ENCODE data around the gene AAK1. TPM values are rescaled to one million over a fixed set of nuclear protein-coding genes. Genes with fewer than 3 reads are reported as not detected.

AAK1 gene
- total RNA-seq, 1 donor from 2014 or later: 20.8 TPM

DNA sequence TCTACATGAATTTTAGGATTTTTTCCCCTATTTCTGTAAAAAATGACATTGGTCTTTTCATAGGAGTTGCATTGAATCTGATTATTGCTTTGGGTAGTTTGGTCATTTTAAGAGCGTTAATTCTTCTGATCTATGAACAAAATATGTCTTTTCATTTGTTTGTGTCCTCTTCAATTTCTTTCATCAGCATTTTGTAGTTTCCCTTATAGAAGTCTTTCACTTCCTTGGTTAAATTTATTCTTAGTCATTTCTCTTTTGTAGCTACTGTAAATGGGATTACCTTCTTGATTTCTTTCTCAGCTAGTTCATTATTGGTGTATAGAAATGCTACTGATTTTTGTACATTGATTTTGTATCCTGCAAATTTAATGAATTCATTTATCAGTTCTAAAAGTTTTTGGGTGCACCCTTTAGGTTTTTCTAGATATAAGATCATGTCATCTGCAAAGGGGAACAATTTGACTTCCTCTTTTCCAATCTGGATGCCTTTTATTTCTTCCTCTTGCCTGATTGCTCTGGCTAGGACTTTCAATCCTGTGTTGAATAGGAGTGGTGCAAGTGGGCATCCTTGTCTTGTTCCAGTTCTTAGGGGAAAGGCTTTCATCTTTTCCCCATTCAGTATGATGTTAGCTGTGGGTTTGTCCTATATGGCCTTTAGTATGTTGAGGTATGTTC is 36.6 kb upstream of the AAK1 start:
- Mint-ChIP-seq H3K36me3 (no peaks in the 10 kb centered on the region), H3K27me3 (ENCODE audit: insufficient read depth, low read depth) (peaks cover 4% of the 10 kb centered on the region), H3K9me3 (no peaks in the 10 kb centered on the region), H3K27ac (no peak overlapping the region), H3K4me1 (peaks cover 4% of the 10 kb centered on the region), H3K4me3 (no peak overlapping the region)
- H3K79me2 ChIP-seq (ENCODE audit: low read depth): no peaks in the 10 kb centered on the region
- H3K27ac ChIP-seq: no peak overlapping the region
- no peaks in the 10 kb centered on the region for H3F3A ChIP-seq (ENCODE audit: low read depth)
- no peaks in the 10 kb centered on the region for H3K27me3 ChIP-seq
- H3K36me3 ChIP-seq: no peaks in the 10 kb centered on the region
- H2AFZ ChIP-seq (replicated peaks): no peak overlapping the region
- H4K20me1 ChIP-seq (ENCODE audit: low read depth): no peaks in the 10 kb centered on the region
- no peak overlapping the region for H3K4me2 ChIP-seq
- TF ChIP-seq EZH2phosphoT487 (IDR thresholded peaks at IDR 0.05): no peak
- no peak for TF ChIP-seq EZH2 (IDR thresholded peaks at IDR 0.05)
- TF ChIP-seq, protein P1, sequence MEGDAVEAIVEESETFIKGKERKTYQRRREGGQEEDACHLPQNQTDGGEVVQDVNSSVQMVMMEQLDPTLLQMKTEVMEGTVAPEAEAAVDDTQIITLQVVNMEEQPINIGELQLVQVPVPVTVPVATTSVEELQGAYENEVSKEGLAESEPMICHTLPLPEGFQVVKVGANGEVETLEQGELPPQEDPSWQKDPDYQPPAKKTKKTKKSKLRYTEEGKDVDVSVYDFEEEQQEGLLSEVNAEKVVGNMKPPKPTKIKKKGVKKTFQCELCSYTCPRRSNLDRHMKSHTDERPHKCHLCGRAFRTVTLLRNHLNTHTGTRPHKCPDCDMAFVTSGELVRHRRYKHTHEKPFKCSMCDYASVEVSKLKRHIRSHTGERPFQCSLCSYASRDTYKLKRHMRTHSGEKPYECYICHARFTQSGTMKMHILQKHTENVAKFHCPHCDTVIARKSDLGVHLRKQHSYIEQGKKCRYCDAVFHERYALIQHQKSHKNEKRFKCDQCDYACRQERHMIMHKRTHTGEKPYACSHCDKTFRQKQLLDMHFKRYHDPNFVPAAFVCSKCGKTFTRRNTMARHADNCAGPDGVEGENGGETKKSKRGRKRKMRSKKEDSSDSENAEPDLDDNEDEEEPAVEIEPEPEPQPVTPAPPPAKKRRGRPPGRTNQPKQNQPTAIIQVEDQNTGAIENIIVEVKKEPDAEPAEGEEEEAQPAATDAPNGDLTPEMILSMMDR (IDR thresholded peaks at IDR 0.05): no peak
- H3K4me1 ChIP-seq: no peaks in the 10 kb centered on the region
- no peaks in the 10 kb centered on the region for H3K9me3 ChIP-seq (ENCODE audit: low read depth)
- no peak for DNase-seq (ENCODE audit: low spot score)
- H3K4me3 ChIP-seq: no peak overlapping the region
- no peak overlapping the region for H3K9ac ChIP-seq

DNA sequence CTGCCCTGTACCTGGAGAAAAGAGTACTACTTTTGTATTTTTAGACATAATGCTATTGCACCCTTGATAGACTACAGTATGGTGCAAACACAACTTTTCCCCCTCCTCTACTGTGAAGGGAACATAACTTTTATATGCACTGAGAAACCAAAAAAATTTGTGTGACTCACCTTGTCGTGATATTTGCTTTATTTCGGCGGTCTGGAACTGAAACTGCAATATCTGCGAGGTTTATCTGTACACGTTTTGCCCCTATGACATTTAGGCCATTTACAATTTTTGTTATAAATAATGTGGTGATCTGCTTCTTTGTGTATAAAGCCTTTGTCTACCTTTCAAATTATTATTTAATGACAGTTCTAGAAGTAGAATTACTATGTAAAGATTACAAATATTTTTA is 34.4 kb upstream of the AAK1 start:
- Histone ChIP-seq H3K36me3 (no peaks in the 10 kb centered on the region), H3K4me1 (no peaks in the 10 kb centered on the region), H3K79me2 (ENCODE audit: low read depth) (no peaks in the 10 kb centered on the region), H3F3A (ENCODE audit: low read depth) (no peaks in the 10 kb centered on the region), H2AFZ (replicated peaks) (no peak overlapping the region), H4K20me1 (ENCODE audit: low read depth) (no peaks in the 10 kb centered on the region), H3K27ac (no peak overlapping the region), H3K9ac (no peak overlapping the region), H3K27me3 (no peaks in the 10 kb centered on the region), H3K4me2 (no peak overlapping the region), H3K4me3 (no peak overlapping the region), H3K9me3 (ENCODE audit: low read depth) (no peaks in the 10 kb centered on the region)
- Mint-ChIP-seq H3K27ac (no peak overlapping the region), H3K36me3 (no peaks in the 10 kb centered on the region), H3K9me3 (no peaks in the 10 kb centered on the region), H3K4me1 (peaks cover 4% of the 10 kb centered on the region), H3K4me3 (no peak overlapping the region), H3K27me3 (ENCODE audit: insufficient read depth, low read depth) (peaks cover 4% of the 10 kb centered on the region)
- no peak for TF ChIP-seq EZH2phosphoT487 (IDR thresholded peaks at IDR 0.05)
- no peak for TF ChIP-seq EZH2 (IDR thresholded peaks at IDR 0.05)
- TF ChIP-seq, protein P1 (IDR thresholded peaks at IDR 0.05): no peak
- DNase-seq (ENCODE audit: low spot score): no peak

DNA sequence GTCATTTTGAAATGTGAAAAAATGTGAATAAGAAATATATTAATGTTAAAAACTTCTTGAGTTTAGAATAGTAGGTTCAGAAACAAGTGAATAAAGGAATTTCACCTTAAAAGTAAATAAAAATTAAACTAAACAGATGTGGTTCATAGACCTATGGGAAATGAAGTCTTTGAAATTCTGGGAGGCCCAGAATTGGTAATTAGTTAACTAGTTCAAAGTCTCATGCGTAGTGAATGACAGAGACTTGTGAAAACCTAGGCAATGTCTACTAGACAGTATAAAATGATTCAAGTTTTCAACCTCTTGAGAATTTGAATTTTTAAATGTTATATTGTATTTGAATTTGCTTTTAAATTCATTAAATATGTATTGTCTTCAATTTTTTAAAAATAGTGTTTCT is 32.6 kb upstream of the AAK1 start:
- Mint-ChIP-seq H3K4me1 (peaks cover 4% of the 10 kb centered on the region), H3K27ac (no peak overlapping the region), H3K36me3 (no peaks in the 10 kb centered on the region), H3K4me3 (no peak overlapping the region), H3K27me3 (ENCODE audit: insufficient read depth, low read depth) (no peaks in the 10 kb centered on the region), H3K9me3 (no peaks in the 10 kb centered on the region)
- TF ChIP-seq EZH2phosphoT487 (IDR thresholded peaks at IDR 0.05) (no peak), EZH2 (IDR thresholded peaks at IDR 0.05) (no peak)
- TF ChIP-seq, protein P1 (IDR thresholded peaks at IDR 0.05): no peak
- H3K9ac ChIP-seq: no peak overlapping the region
- peaks cover 4% of the 10 kb centered on the region for H3K9me3 ChIP-seq (ENCODE audit: low read depth)
- no peak overlapping the region for H3K4me2 ChIP-seq
- no peak overlapping the region for H3K27ac ChIP-seq
- DNase-seq (ENCODE audit: low spot score): no peak
- no peaks in the 10 kb centered on the region for H3K27me3 ChIP-seq
- no peaks in the 10 kb centered on the region for H3K36me3 ChIP-seq
- no peak overlapping the region for H2AFZ ChIP-seq (replicated peaks)
- H4K20me1 ChIP-seq (ENCODE audit: low read depth): no peaks in the 10 kb centered on the region
- H3K79me2 ChIP-seq (ENCODE audit: low read depth): no peaks in the 10 kb centered on the region
- no peak overlapping the region for H3K4me3 ChIP-seq
- H3K4me1 ChIP-seq: no peaks in the 10 kb centered on the region
- no peaks in the 10 kb centered on the region for H3F3A ChIP-seq (ENCODE audit: low read depth)

Data from neural progenitor cell (in vitro differentiated cells).